ENCODE measurements around the gene IKZF5.

Gene IKZF5

GRCh38 chr10:123008355-123009104, at the start of gene IKZF5, which contains the start of gene ACADSB:
Gene IKZF5, minus strand, starts transcription at chr10:123008795. Its CDS starts 10,170 bp downstream, at chr10:122998625.
Gene ACADSB, plus strand, starts transcription at chr10:123009006. Its CDS starts 24 bp downstream, at chr10:123009030.
- Mint-ChIP-seq H3K4me1 (peaks cover 34% of the 10 kb centered on the region), H3K27ac (peak within 1 kb of the TSS; percentile 86 to 99 (median 97)), H3K4me3 (peak within 1 kb of the TSS; percentile 97 to 98 (median 98)), H3K27me3 (ENCODE audit: low read depth) (no peaks in the 10 kb centered on the region), H3K9me3 (no peaks in the 10 kb centered on the region), H3K36me3 (ENCODE audit: low read depth) (peaks cover 9% of the 10 kb centered on the region)
- no peak for TF ChIP-seq CTCF (IDR thresholded peaks at IDR 0.05; ENCODE audit: unreplicated experiment in 3 of 3)

GRCh38 chr10:123057968-123058367, 49.4 kb upstream of the IKZF5 start:
- H3K27ac Mint-ChIP-seq: no peak overlapping the region
- no peaks in the 10 kb centered on the region for H3K9me3 Mint-ChIP-seq
- no peaks in the 10 kb centered on the region for H3K4me1 Mint-ChIP-seq
- peaks cover 22% of the 10 kb centered on the region for H3K36me3 Mint-ChIP-seq (ENCODE audit: low read depth)
- H3K27me3 Mint-ChIP-seq (ENCODE audit: low read depth): peaks cover 7% of the 10 kb centered on the region
- no peak overlapping the region for H3K4me3 Mint-ChIP-seq
- TF ChIP-seq CTCF (IDR thresholded peaks at IDR 0.05; ENCODE audit: unreplicated experiment in 3 of 3): no peak

GRCh38 chr10:123045961-123046731, 37.6 kb upstream of the IKZF5 start:
- H3K4me1 Mint-ChIP-seq: no peaks in the 10 kb centered on the region
- no peaks in the 10 kb centered on the region for H3K9me3 Mint-ChIP-seq
- no peaks in the 10 kb centered on the region for H3K27me3 Mint-ChIP-seq (ENCODE audit: low read depth)
- peaks cover 29% of the 10 kb centered on the region for H3K36me3 Mint-ChIP-seq (ENCODE audit: low read depth)
- no peak for TF ChIP-seq CTCF (IDR thresholded peaks at IDR 0.05; ENCODE audit: unreplicated experiment in 3 of 3)
- H3K4me3 Mint-ChIP-seq: no peak overlapping the region
- H3K27ac Mint-ChIP-seq: no peak overlapping the region

GRCh38 chr10:123044391-123044790, 35.8 kb upstream of the IKZF5 start:
- peaks cover under 1% of the 10 kb centered on the region for H3K4me1 Mint-ChIP-seq
- TF ChIP-seq CTCF (IDR thresholded peaks at IDR 0.05; ENCODE audit: unreplicated experiment in 3 of 3): peak in 1 of 3 experiments; percentile 38
- H3K27ac Mint-ChIP-seq: no peak overlapping the region
- no peak overlapping the region for H3K4me3 Mint-ChIP-seq
- peaks cover 17% of the 10 kb centered on the region for H3K36me3 Mint-ChIP-seq (ENCODE audit: low read depth)
- no peaks in the 10 kb centered on the region for H3K9me3 Mint-ChIP-seq
- H3K27me3 Mint-ChIP-seq (ENCODE audit: low read depth): no peaks in the 10 kb centered on the region

- Mint-ChIP-seq H3K4me3 (no peak overlapping the region), H3K9me3 (no peaks in the 10 kb centered on the region), H3K27me3 (ENCODE audit: low read depth) (no peaks in the 10 kb centered on the region), H3K4me1 (peaks cover 6% of the 10 kb centered on the region), H3K36me3 (ENCODE audit: low read depth) (peaks cover 14% of the 10 kb centered on the region), H3K27ac (no peak overlapping the region)
- peak; percentile 75 to 84 (median 79) for TF ChIP-seq CTCF (IDR thresholded peaks at IDR 0.05; ENCODE audit: unreplicated experiment in 3 of 3)
These were observed 34.9 kb upstream of the IKZF5 start for GRCh38 chr10:123043409-123043925.
